Measurements from ENCODE around the gene IFTAP.

Gene IFTAP

DNA sequence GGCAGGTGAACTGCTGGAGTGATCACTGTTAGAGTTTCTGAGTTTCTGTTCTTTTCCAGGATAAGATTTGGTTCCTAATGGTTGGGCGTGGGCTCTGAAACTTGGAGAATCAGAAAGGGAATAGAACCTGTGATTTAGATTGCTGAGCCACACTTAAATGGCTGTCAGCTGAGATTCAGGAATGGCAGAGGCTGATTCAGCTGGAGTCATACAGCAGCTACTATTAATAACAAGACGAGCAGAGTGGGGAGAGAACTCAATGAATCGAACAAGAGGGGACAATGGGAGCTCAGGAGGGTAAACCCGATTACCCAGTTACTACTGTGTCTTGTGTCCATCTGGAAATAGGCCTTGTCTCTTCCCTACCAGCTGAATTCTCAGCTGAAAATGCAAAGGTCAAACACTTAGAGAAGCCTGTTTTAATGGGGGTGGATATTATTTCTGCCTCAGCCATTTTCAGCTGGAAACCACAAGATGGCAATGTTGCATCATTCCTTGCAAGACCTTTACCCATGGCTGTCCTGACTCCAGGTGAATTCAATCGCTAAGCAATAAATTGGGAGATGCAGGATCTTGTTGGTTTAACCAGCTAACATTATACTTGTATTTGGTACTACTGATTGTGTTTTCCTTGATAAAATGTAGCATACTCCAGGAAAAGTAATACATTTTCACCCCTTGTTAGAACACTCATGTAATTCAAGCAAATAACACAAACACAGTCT is 108.2 kb downstream of the IFTAP start:
- peak in 1 of 2 donors; percentile 10 for DNase-seq
- Mint-ChIP-seq H3K27ac (peak overlapping the region in 1 of 2 donors; percentile 87), H3K9me3 (no peaks in the 10 kb centered on the region), H3K4me1 (peaks cover 6% of the 10 kb centered on the region), H3K4me3 (no peak overlapping the region), H3K27me3 (peaks cover 67% of the 10 kb centered on the region)
- peak; percentile 62 for ATAC-seq

DNA sequence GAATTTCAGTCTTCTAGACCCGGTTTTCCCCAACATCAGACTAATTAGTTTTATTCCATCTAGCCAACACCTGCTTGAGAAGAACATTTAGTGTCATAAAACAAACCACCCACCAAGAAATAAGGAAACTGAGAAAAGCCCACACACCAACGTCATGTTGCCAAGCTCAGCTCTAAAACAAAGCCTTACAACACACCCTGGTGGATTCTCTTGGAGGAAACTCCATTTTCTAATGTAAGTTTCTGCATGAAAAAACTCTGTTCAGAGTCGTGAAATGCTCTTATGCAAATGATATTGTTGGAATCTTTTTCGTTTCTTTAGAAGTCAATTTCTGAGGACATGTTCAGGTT is 108.7 kb downstream of the IFTAP start:
- Mint-ChIP-seq H3K27me3 (peaks cover 68% of the 10 kb centered on the region), H3K27ac (peak overlapping the region in 1 of 2 donors; percentile 87), H3K4me3 (no peak overlapping the region), H3K9me3 (no peaks in the 10 kb centered on the region), H3K4me1 (peaks cover 6% of the 10 kb centered on the region)
- no peak for DNase-seq
- no peak for ATAC-seq

Data from stimulated activated naive CD8-positive, alpha-beta T cell treated with anti-CD3 and anti-CD28 coated beads, Interleukin-15, amount 100 ng/mL, for 72 hours (primary cell).